Inferior parietal cortex (tissue), 1 donor: Measurements from ENCODE around the gene PPOX.

Experiments
- DNase-seq: peaks from one replicate; pipeline ENCODE4 v3.0.0-alpha.2; 2016; ENCODE audit errors: extremely low spot score

The PPOX gene

DNA sequence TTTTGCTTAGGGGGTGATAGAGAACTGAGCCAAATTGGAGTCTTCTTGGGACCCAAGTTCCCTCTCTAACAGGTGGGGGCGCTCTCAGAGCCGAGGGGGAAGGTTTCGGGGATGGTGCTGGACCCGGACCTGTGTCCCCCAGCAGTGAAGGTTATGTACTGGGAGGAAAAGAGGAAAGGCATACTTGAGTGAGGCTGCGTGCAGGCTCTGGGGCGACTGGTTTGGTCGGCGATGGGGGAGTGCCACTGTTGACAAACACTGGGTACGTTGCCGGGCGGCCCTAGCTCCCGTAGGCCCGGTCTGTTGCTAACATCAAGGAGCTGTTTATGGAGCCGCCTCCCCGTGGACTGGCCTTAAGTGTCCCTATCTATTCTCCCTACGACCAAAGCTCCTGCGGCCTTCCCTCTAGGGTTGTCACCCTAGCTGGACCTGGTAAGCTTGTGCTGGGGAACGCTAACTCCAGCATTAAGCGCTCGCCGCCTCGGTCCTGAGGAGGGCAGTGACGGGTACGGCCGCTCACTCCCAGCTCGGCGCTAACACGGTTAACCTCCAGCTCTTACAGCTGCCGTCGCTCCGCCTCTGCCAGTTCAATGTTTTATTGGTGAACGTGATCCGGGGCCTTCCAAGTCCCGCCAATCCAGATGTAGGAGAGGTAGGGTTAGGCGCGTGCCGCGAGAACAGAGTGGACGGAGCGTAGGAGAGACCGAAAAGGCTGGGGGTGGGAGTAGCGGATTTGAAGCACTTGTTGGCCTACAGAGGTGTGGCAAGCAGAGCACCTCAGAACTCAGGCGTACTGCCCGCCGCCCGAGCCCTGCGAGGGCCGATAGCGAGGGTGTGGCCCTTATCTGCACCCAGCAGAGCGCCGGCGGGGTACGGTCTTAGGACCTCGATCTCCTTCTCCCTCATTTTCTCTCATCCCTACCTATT lies at the start of gene PPOX:
TSS of gene PPOX (plus strand) at position 685 of the 927 bp plus-strand sequence. CDS start 422 bp downstream, outside the sequence.
- peak; percentile 99 for DNase-seq

GRCh38 chr1:161117759-161118581 lies 48.3 kb upstream of the PPOX start, which contains the start of the genes NIT1 and PFDN2:
Gene NIT1 (plus strand): TSS chr1:161118105. CDS start chr1:161118177, 72 bp downstream.
Gene PFDN2 (minus strand): TSS chr1:161118037. CDS start chr1:161118026, 11 bp downstream.
- DNase-seq, result peak; percentile 88

GRCh38 chr1:161119092-161119903 lies 46.9 kb upstream of the PPOX start:
- DNase-seq, result peak; percentile 33

DNA sequence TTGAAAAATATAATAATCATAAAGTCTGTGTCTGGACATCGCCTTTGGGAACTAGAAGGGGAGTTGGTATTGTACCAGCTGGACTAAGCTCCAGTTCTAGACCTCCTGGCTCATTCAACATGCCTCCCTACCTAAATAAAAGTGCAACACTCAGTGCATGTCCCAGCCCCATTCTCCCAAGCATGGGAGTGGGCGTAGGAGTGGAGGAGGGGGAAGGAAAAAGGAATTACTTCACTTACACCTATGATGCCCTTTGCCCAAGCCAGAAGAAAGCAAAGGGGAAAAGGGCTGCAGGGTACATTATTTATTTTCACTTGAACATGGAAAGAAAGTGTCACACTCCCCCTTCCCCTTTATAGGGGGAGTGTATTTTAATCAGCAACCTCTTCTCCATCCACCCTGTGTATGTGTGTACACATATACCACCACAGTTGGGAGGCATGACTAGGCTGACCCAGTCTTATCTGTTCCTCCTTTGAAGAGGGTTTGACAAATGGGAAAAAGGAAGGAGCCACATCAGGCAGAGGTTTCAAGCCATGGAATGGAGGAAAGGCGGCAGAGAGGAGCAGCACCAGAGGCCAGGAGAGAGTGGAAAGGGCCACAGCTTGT lies 45.1 kb upstream of the PPOX start:
- no peak for DNase-seq

GRCh38 chr1:161121834-161122233 lies 44.4 kb upstream of the PPOX start:
- no peak for DNase-seq

DNA sequence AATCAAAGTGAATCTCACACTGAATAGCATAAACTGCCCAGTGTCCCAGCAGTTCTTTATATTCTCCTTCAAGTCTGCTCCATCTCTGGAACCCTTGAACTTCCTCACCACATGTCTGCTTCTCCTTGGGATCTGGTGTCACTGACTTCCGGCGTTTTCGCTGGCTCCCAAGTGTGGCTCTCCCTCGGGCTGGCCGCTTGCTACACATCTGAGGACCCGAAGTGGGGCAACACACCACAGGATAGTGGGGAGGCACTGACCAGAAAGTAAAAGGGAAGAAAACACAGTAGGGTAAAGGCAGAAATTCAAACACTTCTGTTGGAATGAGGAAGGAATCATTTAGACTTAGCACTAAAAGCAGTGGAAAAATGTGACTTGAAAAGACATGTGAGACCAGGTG lies 43.3 kb upstream of the PPOX start:
- DNase-seq, result no peak

- DNase-seq, result no peak
Measured at GRCh38 chr1:161127649-161128048, 38.6 kb upstream of the PPOX start.

- no peak for DNase-seq
Measured at GRCh38 chr1:161128591-161129420, 37.4 kb upstream of the PPOX start.

DNA sequence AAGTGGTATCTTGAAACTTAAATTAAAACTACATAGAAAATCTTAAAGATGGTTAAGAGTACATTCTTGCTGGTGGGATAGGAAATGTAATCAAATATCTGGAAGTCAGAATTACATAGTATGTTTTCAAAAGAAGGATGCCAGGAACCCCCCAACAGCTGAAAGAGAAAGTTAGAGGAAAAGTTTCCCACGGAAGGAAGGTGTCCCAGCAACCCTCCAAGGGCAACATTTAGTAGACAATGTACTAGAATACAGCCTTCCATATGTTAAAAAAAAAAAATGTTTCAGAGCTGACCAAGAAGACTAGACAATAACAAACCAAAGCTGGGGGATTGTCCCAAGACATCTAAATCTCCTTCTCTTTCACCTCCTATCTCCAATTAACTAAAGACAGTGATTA lies 36.0 kb upstream of the PPOX start:
- DNase-seq, result no peak

DNA sequence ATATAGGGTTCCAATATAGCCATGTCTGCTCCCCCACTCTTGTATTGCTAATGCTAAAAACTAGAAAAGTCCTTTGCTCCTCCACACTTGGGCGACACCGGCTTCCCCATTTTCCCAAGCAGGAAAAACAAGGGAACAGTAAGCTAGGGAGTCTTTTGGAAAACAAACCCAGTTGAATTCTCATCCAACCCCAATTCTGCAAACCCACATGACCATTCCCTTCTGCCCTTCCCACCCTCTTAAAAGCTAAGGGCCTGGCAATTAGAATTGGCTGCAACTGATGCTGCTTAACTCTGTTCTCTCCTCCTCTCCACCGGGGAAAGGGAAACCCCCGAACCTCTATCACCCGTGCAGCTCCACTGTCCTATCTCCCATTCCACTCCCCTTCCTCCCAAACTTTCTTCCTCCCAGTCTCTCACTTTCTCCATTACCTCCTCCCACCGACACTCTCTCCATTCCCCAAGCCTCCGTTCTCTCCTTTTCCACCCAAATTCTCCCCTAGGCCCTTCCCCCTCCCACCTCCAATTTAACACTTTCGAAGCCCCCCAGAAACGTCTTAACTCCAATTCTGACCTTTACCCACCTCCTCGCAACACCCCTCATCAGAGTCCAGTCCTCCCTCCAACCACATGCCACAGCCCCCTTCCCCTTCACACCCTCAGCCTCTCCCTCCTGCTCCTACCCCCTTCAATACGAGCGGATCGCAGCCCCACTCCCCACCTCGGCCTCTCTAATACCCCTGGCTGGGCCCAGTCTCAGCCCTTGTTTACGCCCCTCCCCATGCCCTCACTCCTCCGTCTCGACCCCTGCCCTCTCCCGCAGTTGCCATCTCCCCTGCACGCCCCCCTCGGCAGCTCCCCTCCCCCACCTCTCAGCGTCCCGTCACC lies 34.5 kb upstream of the PPOX start:
- DNase-seq, result no peak

DNA sequence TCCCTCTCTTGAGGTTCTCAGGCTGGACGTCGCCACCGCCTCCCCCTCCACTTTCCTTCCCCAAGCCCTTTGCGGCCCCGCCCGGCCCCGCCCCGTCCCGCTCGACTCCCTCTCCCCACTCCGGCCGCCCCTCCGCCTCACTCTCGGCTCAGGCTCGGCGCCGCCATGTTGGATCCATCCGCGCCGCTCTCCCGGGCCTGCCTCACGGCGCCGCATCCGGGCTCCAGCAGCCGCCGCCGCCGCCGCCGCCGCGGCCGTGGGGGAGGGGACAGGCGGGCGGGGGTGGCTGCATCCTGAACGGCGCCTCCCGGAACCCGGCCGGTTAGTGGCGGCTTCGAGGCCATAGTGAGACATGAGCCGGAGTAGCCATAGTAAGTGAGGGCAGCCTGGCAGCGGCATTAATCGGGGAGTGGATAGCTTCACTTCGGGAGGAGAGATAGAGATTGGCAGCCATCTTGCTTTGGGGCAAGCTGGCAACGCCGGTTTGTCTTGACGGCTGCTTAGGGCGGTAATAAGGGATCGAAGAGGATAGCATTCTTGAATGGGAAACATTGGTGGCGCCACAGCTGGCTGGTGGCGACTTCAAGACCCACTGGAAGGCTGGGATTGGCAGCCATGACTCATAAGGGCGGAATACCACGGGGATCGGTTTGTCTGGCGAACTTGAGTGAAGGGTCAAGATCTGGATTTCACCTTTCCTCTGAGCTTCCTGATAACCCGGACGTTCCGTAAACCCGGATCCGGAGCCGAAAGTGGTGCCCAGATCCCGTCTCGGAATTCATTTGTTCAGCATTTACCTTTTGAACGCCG lies 33.6 kb upstream of the PPOX start, which contains the start of gene DEDD:
TSS of gene DEDD (minus strand) at position 258 of the 810 bp plus-strand sequence. CDS start 8,205 bp downstream, outside the sequence.
- peak; percentile 95 for DNase-seq

- peak; percentile 30 for DNase-seq
Measured at GRCh38 chr1:161133220-161133740, 32.9 kb upstream of the PPOX start.

DNA sequence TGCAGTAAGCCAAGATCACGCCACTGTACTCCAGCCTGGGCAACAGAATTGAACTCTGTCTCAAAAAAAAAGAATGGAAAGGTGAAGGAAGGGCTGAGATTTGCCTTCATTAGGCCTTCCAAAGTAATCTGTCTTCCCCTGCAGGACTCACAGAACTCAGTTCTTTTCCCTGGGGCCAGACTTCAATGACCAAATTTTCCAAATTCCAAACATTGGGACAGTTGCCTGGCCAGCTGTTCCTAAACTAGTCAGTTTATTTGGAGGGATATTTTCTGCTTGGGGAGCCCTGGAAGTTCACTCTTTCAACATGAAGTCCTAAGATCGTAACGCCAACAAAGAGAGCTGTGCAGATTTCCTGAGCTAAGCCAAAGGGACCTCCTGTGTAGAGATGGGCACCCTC lies 28.3 kb upstream of the PPOX start:
- no peak for DNase-seq

GRCh38 chr1:161138431-161138830 lies 27.8 kb upstream of the PPOX start:
- no peak for DNase-seq

- DNase-seq, result peak; percentile 59
Measured at GRCh38 chr1:161139766-161140165, 26.5 kb upstream of the PPOX start.

DNA sequence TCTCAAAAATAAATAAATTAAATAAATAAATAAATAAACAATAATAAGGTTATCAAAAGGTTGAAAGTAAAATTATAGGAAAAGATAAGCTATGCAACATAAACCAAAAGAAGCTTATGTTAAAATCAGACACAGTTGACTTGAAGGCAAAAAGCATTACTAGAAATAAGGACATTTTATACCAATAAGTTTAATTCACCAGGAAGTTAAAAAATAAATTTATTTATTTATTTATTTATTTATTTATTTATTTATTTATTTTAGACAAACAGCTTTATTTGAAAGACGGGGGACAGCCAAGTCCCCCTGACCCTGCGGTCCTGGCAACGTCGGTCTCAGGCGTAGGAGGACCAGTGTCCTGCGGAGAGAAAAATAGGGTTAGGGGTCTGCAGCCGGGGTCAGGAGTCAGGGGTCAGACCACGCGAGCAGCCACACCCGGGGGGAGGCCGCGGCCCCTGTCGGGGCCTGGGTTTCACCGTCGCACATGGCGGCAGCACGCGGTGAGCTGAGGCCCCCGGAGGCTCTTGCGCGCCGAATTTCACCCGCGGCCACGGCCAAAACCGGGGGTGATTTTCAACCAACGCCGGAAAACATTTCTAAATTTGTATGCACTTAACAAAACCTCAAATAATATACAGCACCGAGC lies 25.3 kb upstream of the PPOX start:
- DNase-seq, result no peak

- DNase-seq, result no peak
Measured at GRCh38 chr1:161145832-161146231, 20.4 kb upstream of the PPOX start.
